Measurements from ENCODE around the gene CYP4B1.

GRCh38 chr1:46817814-46818213 is 19.0 kb downstream of the CYP4B1 start:
- TF ChIP-seq CTCF (IDR thresholded peaks at IDR 0.05) (no peak), POLR2A (IDR thresholded peaks at IDR 0.05) (no peak), POLR2AphosphoS5 (IDR thresholded peaks at IDR 0.05) (no peak)
